Measurements from ENCODE around the gene USP10. TPM values are rescaled to one million over a fixed set of nuclear protein-coding genes. Genes with fewer than 3 reads are reported as not detected.

USP10 gene
- total RNA-seq, 4 donors from 2014 or later, result 31.7 to 56.1 (median 43.2) TPM

- DNase-seq (ENCODE audit: low spot score in 2 of 2), result no peak
- Histone ChIP-seq H3K36me3 (peaks cover 0 to 12% (median 0%) of the 10 kb centered on the region in 3 donors), H3K27ac (no peak overlapping the region), H3K9me3 (no peaks in the 10 kb centered on the region), H3K4me1 (peaks cover 0 to 39% (median 7%) of the 10 kb centered on the region in 4 donors), H3K27me3 (no peaks in the 10 kb centered on the region), H3K4me3 (no peak overlapping the region)
- WGBS, 2 donors, result 89 to 94% methylated on average over 7 of the region's 7 CpGs
- TF ChIP-seq EP300 (IDR thresholded peaks at IDR 0.05), result no peak
- no peak for TF ChIP-seq POLR2A (IDR thresholded peaks at IDR 0.05)
Measured at GRCh38 chr16:84715854-84716253, 16.1 kb downstream of the USP10 start.

GRCh38 chr16:84716740-84717139 is 16.9 kb downstream of the USP10 start:
- peaks cover 0 to 38% (median 7%) of the 10 kb centered on the region in 4 donors for H3K4me1 ChIP-seq
- no peaks in the 10 kb centered on the region for H3K9me3 ChIP-seq
- H3K27me3 ChIP-seq, result no peaks in the 10 kb centered on the region
- no peak overlapping the region for H3K27ac ChIP-seq
- no peak for DNase-seq (ENCODE audit: low spot score in 2 of 2)
- H3K4me3 ChIP-seq, result no peak overlapping the region
- peaks cover 0 to 15% (median 0%) of the 10 kb centered on the region in 3 donors for H3K36me3 ChIP-seq
- 83 to 96% methylated on average over 7 of the region's 7 CpGs for WGBS, 2 donors
- no peak for TF ChIP-seq CTCF (IDR thresholded peaks at IDR 0.05)
- no peak for TF ChIP-seq POLR2A (IDR thresholded peaks at IDR 0.05)
- no peak for TF ChIP-seq EP300 (IDR thresholded peaks at IDR 0.05)

- Histone ChIP-seq H3K9me3 (no peaks in the 10 kb centered on the region), H3K27me3 (no peaks in the 10 kb centered on the region), H3K36me3 (peaks cover 0 to 19% (median 0%) of the 10 kb centered on the region in 3 donors), H3K27ac (no peak overlapping the region), H3K4me3 (no peak overlapping the region), H3K4me1 (peaks cover 0 to 30% (median 7%) of the 10 kb centered on the region in 4 donors)
- WGBS, 2 donors, result 84 to 91% methylated on average over 2 of the region's 2 CpGs
- no peak for DNase-seq (ENCODE audit: low spot score in 2 of 2)
- TF ChIP-seq EP300 (IDR thresholded peaks at IDR 0.05) (no peak), CTCF (IDR thresholded peaks at IDR 0.05) (no peak), POLR2A (IDR thresholded peaks at IDR 0.05) (no peak)
Measured at GRCh38 chr16:84717484-84717883, 17.7 kb downstream of the USP10 start.

GRCh38 chr16:84720177-84720579 is 20.4 kb downstream of the USP10 start:
- TF ChIP-seq EP300 (IDR thresholded peaks at IDR 0.05), result no peak
- no peak for TF ChIP-seq POLR2A (IDR thresholded peaks at IDR 0.05)
- no peak for TF ChIP-seq CTCF (IDR thresholded peaks at IDR 0.05)
- WGBS, 2 donors, result 61 to 76% methylated on average over 8 of the region's 8 CpGs
- no peak overlapping the region for H3K4me3 ChIP-seq

GRCh38 chr16:84722068-84722467 is 22.3 kb downstream of the USP10 start:
- H3K36me3 ChIP-seq, result peaks cover 0 to 7% (median 0%) of the 10 kb centered on the region in 3 donors
- no peaks in the 10 kb centered on the region for H3K27me3 ChIP-seq
- H3K4me1 ChIP-seq, result peaks cover 0 to 60% (median 34%) of the 10 kb centered on the region in 4 donors
- TF ChIP-seq EP300 (IDR thresholded peaks at IDR 0.05), result no peak
- no peak for TF ChIP-seq POLR2A (IDR thresholded peaks at IDR 0.05)
- no peak for TF ChIP-seq CTCF (IDR thresholded peaks at IDR 0.05)
- 96 to 100% methylated on average over 1 of the region's 1 CpG for WGBS, 2 donors
- H3K9me3 ChIP-seq, result no peaks in the 10 kb centered on the region
- no peak overlapping the region for H3K27ac ChIP-seq
- no peak overlapping the region for H3K4me3 ChIP-seq
- no peak for DNase-seq (ENCODE audit: low spot score in 2 of 2)

More at GRCh38 chr16:84720177-84720579, 20.4 kb downstream of the USP10 start:
- H3K27ac ChIP-seq, result no peak overlapping the region
- H3K36me3 ChIP-seq, result peaks cover 0 to 19% (median 0%) of the 10 kb centered on the region in 3 donors
- peaks cover 0 to 41% (median 19%) of the 10 kb centered on the region in 4 donors for H3K4me1 ChIP-seq
- no peaks in the 10 kb centered on the region for H3K9me3 ChIP-seq
- H3K27me3 ChIP-seq, result no peaks in the 10 kb centered on the region
- DNase-seq (ENCODE audit: low spot score in 2 of 2), result no peak

Measured in tibial nerve (tissue), 4 donors.